Spinal cord (tissue), 10 donors: ENCODE data around the gene DUSP19. TPM values are rescaled to one million over a fixed set of nuclear protein-coding genes. Genes with fewer than 3 reads are reported as not detected.

Experiments used
- DNase-seq, 6 donors: peaks; one replicate each; pipeline versions ENCODE4 v3.0.0 to v3.0.0-alpha.2; 2013 to 2015; ENCODE audit warnings: low spot score in 6 of 6, low read depth in 4 of 6
- H3K27ac ChIP-seq: one replicate; pipeline ENCODE4 v1.5.1; 2013; ENCODE audit warnings: low read depth, low read length, control low read depth
- H3K27me3 ChIP-seq: one replicate; pipeline ENCODE4 v1.6.1; 2013; ENCODE audit warnings: low read length; ENCODE audit not compliant: control insufficient read depth, insufficient read depth
- H3K36me3 ChIP-seq: one replicate; pipeline ENCODE4 v1.6.1; 2013; ENCODE audit warnings: low read length; ENCODE audit not compliant: control insufficient read depth, insufficient read depth
- H3K4me1 ChIP-seq: one replicate; pipeline ENCODE4 v1.6.1; 2013; ENCODE audit warnings: low read length; ENCODE audit not compliant: control insufficient read depth, insufficient read depth
- H3K4me3 ChIP-seq: one replicate; pipeline ENCODE4 v1.5.1; 2013; ENCODE audit warnings: low read depth, low read length, control low read depth
- H3K9me3 ChIP-seq: one replicate; pipeline ENCODE4 v1.6.1; 2013; ENCODE audit warnings: low read length; ENCODE audit not compliant: control insufficient read depth, insufficient read depth
- WGBS: methylation state at CpG from one replicate; pipeline ENCODE4 v1.1.5; 2013; ENCODE audit warnings: missing lambda C conversion rate; ENCODE audit not compliant: insufficient coverage; 5-methylcytosine and 5-hydroxymethylcytosine counted together
- polyA plus RNA-seq, 2 donors: library from polyadenylated mRNA; unstranded; fragments of 120-200 nt; gene quantifications; one replicate each; pipeline ENCODE4 v1.2.1, GENCODE V29; 2013; ENCODE audit not compliant: insufficient read length in 2 of 2
- total RNA-seq, 2 donors: library from RNA; depleted of rRNA in 1 of 2; stranded (reverse); fragments of 120-200 nt in 1 of 2; fragments of >200 nt in 1 of 2; gene quantifications; one replicate each; pipeline versions ENCODE4 v1.2.3 to v1.2.4, GENCODE V29; 2013 to 2014
- donor health status: healthy.

The DUSP19 gene
- total and polyA plus RNA-seq, 4 donors: 4.4 to 12.2 (median 5.4) TPM

GRCh38 chr2:183088061-183088460 lies 9.5 kb downstream of the DUSP19 start:
- H3K4me1 ChIP-seq: no peaks in the 10 kb centered on the region
- WGBS: 83% methylated on average over 1 of the region's 3 CpGs
- H3K4me3 ChIP-seq: no peak overlapping the region
- H3K27ac ChIP-seq: no peak overlapping the region
- no peaks in the 10 kb centered on the region for H3K9me3 ChIP-seq
- no peaks in the 10 kb centered on the region for H3K36me3 ChIP-seq
- H3K27me3 ChIP-seq: no peaks in the 10 kb centered on the region
- DNase-seq: no peak

- no peak overlapping the region for H3K27ac ChIP-seq
- no peaks in the 10 kb centered on the region for H3K4me1 ChIP-seq
- no peaks in the 10 kb centered on the region for H3K36me3 ChIP-seq
- no peaks in the 10 kb centered on the region for H3K27me3 ChIP-seq
- no peaks in the 10 kb centered on the region for H3K9me3 ChIP-seq
- DNase-seq: no peak
- WGBS: 92% methylated on average over 3 of the region's 6 CpGs
- no peak overlapping the region for H3K4me3 ChIP-seq
Observed at GRCh38 chr2:183089192-183089851, 10.8 kb downstream of the DUSP19 start.

DNA sequence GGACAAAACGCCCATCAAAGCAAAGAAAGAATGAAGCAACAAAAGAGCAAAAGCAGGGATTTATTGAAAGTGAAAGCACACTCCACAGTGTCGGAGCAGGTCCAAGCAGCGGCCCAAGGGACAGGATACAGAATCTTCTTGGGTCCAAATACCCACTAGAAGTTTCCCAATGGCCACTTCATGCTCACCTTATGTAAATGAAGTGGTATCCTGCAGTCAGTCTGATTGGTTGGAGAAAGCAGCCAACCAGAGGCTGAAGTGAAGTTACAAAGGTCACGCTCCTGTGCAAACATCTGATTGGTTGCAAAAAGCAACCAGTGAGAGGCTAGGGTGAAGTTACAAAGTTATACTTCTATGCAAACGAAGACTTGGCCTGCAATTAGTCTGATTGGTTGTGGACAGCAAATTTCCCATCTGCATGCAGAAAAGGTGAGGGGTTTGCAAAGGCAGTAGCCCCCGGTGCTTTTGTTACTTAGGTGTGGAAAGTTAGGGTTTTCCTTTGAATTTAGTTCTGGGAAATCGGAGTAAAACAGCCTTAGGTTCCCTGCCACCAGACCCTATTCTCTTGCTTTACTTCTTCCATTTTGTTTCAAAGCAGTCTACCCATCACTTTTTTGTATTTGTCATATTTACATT lies 12.9 kb downstream of the DUSP19 start:
- no peak for DNase-seq
- H3K9me3 ChIP-seq: no peaks in the 10 kb centered on the region
- no peaks in the 10 kb centered on the region for H3K36me3 ChIP-seq
- WGBS: 100% methylated on average over 5 of the region's 7 CpGs
- H3K27ac ChIP-seq: no peak overlapping the region
- H3K4me3 ChIP-seq: no peak overlapping the region
- H3K27me3 ChIP-seq: no peaks in the 10 kb centered on the region
- no peaks in the 10 kb centered on the region for H3K4me1 ChIP-seq

DNA sequence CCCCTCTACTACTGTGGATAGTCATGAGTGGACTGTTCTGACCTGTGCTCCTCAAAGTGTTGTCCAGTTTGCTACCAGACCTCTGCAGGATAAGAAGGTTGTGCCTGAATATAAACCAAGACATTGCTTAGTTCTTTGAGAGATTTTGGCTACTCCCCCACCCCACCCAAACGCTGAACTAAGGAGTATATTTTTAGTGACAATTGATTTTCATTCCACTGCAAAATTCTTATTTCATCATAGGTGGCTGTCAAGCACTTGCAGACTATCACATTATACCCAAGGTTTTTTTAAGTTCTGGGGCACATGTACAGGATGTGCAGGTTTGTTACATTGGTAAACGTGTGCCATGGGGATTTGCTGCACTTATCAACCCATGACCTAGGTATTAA lies 13.4 kb downstream of the DUSP19 start:
- no peaks in the 10 kb centered on the region for H3K36me3 ChIP-seq
- H3K4me1 ChIP-seq: no peaks in the 10 kb centered on the region
- WGBS: no CpG with 5 or more reads among the region's 2 CpGs
- DNase-seq: no peak
- no peak overlapping the region for H3K27ac ChIP-seq
- no peaks in the 10 kb centered on the region for H3K9me3 ChIP-seq
- no peak overlapping the region for H3K4me3 ChIP-seq
- H3K27me3 ChIP-seq: no peaks in the 10 kb centered on the region

GRCh38 chr2:183093857-183094657 lies 15.5 kb downstream of the DUSP19 start:
- Histone ChIP-seq H3K4me3 (no peak overlapping the region), H3K27ac (no peak overlapping the region), H3K4me1 (no peaks in the 10 kb centered on the region), H3K36me3 (no peaks in the 10 kb centered on the region), H3K27me3 (no peaks in the 10 kb centered on the region), H3K9me3 (no peaks in the 10 kb centered on the region)
- no CpG with 5 or more reads among the region's 2 CpGs for WGBS
- no peak for DNase-seq

GRCh38 chr2:183105402-183106134 lies 27.0 kb downstream of the DUSP19 start:
- Histone ChIP-seq H3K4me1 (no peaks in the 10 kb centered on the region), H3K36me3 (no peaks in the 10 kb centered on the region), H3K27me3 (no peaks in the 10 kb centered on the region), H3K27ac (no peak overlapping the region), H3K4me3 (no peak overlapping the region), H3K9me3 (no peaks in the 10 kb centered on the region)
- 90% methylated on average over 2 of the region's 4 CpGs for WGBS
- no peak for DNase-seq

- no peaks in the 10 kb centered on the region for H3K4me1 ChIP-seq
- H3K9me3 ChIP-seq: no peaks in the 10 kb centered on the region
- DNase-seq: no peak
- no CpG with 5 or more reads among the region's 3 CpGs for WGBS
- H3K27me3 ChIP-seq: no peaks in the 10 kb centered on the region
- H3K27ac ChIP-seq: no peak overlapping the region
- H3K4me3 ChIP-seq: no peak overlapping the region
- H3K36me3 ChIP-seq: no peaks in the 10 kb centered on the region
Observed at GRCh38 chr2:183112577-183112976, 34.0 kb downstream of the DUSP19 start.

- DNase-seq: no peak
- Histone ChIP-seq H3K27ac (no peak overlapping the region), H3K27me3 (no peaks in the 10 kb centered on the region), H3K4me1 (no peaks in the 10 kb centered on the region), H3K9me3 (no peaks in the 10 kb centered on the region), H3K36me3 (no peaks in the 10 kb centered on the region), H3K4me3 (no peak overlapping the region)
- 85% methylated on average over 2 of the region's 2 CpGs for WGBS
Observed at GRCh38 chr2:183113630-183114029, 35.1 kb downstream of the DUSP19 start.

DNA sequence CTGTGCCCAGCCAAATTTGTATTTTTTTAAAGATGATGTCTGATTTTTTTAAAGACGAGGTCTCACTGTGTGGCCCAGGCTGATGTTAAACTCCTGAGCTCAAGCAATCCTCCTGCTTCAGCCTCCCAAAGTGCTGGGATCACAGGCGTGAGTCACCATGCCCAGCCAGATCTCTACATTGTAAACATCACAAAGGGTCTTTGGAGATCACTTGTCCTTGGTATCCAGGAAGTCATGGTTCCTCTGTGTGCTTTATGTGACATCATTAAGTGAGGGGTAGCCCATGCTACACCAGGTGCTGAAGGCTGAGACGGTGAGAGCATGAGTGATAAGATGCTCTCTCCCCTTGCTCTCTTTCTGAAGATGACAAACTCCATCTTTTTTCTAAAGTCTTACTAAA lies 38.7 kb downstream of the DUSP19 start:
- Histone ChIP-seq H3K4me1 (no peaks in the 10 kb centered on the region), H3K27ac (no peak overlapping the region), H3K4me3 (no peak overlapping the region), H3K9me3 (no peaks in the 10 kb centered on the region), H3K36me3 (no peaks in the 10 kb centered on the region), H3K27me3 (no peaks in the 10 kb centered on the region)
- WGBS: 85% methylated on average over 2 of the region's 3 CpGs
- no peak for DNase-seq
